Adrenal gland (tissue), 5 donors: ENCODE measurements around the gene ENAH.

ENCODE experiments used
- POLR2A ChIP-seq, 2 donors: fragments of 450-650 bp; IDR thresholded peaks; one replicate each; pipeline ENCODE4 v1.6.1; 2017; ENCODE audit warnings: antibody characterized with exemption in 2 of 2, mild to moderate bottlenecking in 2 of 2, moderate library complexity in 1 of 2
- TF ChIP-seq, protein P1 (sequence below), 6 experiments: fragments of 450-650 bp in 4 of 6; fragments of 200-600 bp in 2 of 6; sonication (generic) in 1 of 6; IDR thresholded peaks; 1 replicate in 5 of 6; 2 replicates in 1 of 6; pipeline versions ENCODE4 v1.5.1 to v1.8.0; 2016 to 2021; ENCODE audit warnings: antibody characterized with exemption in 6 of 6, mild to moderate bottlenecking in 2 of 6, moderate library complexity in 1 of 6
- donor health status: DM: no; HTN: no; CAD: no.

DNA sequence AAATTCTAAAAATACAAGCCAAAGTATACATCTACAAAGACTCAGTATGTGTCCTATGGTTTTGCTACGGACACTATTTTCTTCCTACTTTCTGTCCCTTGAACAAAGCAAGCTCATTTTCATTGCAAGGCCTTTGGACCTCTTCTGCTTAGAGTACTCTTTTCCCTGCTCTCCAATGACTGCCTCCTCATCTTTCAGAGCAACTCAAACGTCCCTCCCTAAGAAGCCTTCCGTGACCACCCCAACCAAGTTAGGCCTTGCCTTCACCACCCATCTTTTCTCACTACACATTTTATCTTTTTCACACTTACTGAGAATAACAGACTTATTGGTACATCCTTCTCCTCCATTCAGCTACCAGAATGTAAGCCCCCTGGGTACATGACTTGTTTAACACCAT lies 39.9 kb downstream of the ENAH start:
- TF ChIP-seq, protein P1, sequence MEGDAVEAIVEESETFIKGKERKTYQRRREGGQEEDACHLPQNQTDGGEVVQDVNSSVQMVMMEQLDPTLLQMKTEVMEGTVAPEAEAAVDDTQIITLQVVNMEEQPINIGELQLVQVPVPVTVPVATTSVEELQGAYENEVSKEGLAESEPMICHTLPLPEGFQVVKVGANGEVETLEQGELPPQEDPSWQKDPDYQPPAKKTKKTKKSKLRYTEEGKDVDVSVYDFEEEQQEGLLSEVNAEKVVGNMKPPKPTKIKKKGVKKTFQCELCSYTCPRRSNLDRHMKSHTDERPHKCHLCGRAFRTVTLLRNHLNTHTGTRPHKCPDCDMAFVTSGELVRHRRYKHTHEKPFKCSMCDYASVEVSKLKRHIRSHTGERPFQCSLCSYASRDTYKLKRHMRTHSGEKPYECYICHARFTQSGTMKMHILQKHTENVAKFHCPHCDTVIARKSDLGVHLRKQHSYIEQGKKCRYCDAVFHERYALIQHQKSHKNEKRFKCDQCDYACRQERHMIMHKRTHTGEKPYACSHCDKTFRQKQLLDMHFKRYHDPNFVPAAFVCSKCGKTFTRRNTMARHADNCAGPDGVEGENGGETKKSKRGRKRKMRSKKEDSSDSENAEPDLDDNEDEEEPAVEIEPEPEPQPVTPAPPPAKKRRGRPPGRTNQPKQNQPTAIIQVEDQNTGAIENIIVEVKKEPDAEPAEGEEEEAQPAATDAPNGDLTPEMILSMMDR (IDR thresholded peaks at IDR 0.05), result no peak
- no peak for TF ChIP-seq POLR2A (IDR thresholded peaks at IDR 0.05)
